ENCODE results near the gene SPARCL1. TPM values are rescaled to one million over a fixed set of nuclear protein-coding genes. Genes with fewer than 3 reads are reported as not detected.
A peak's percentile ranks its signal among the peaks of the same experiment; 100 is the strongest.
"Not testable (repeated sequence)": the region's sequence is repeated elsewhere in the genome, so short reads cannot be mapped to it uniquely, and the experiment has no call there.

SPARCL1 gene
- total RNA-seq, 1 donor from 2014 or later = 113 TPM

- DNase-seq (ENCODE audit: low spot score) = no peak
Observed at GRCh38 chr4:87500092-87500462, 29.1 kb downstream of the SPARCL1 start.

- peak; percentile 68 for DNase-seq (ENCODE audit: low spot score)
Observed at GRCh38 chr4:87499403-87500091, 29.6 kb downstream of the SPARCL1 start.

- DNase-seq (ENCODE audit: low spot score) = peak; percentile 41
Observed at GRCh38 chr4:87498446-87498900, 30.7 kb downstream of the SPARCL1 start.

- DNase-seq (ENCODE audit: low spot score) = no peak
Observed at GRCh38 chr4:87497578-87497977, 31.6 kb downstream of the SPARCL1 start.

- no peak for DNase-seq (ENCODE audit: low spot score)
Observed at GRCh38 chr4:87497159-87497558, 32.0 kb downstream of the SPARCL1 start.

- no peak for DNase-seq (ENCODE audit: low spot score)
Observed at GRCh38 chr4:87493115-87493514, 36.1 kb downstream of the SPARCL1 start.

- not testable (repeated sequence) for DNase-seq (ENCODE audit: low spot score)
Observed at GRCh38 chr4:87491851-87492250, 37.3 kb downstream of the SPARCL1 start.

- DNase-seq (ENCODE audit: low spot score) = no peak
Observed at GRCh38 chr4:87491436-87491835, 37.7 kb downstream of the SPARCL1 start.

- no peak for DNase-seq (ENCODE audit: low spot score)
Observed at GRCh38 chr4:87490664-87491369, 38.4 kb downstream of the SPARCL1 start.

GRCh38 chr4:87489678-87490077, 39.5 kb downstream of the SPARCL1 start:
- no peak for DNase-seq (ENCODE audit: low spot score)

GRCh38 chr4:87488666-87489065, 40.5 kb downstream of the SPARCL1 start:
- DNase-seq (ENCODE audit: low spot score) = not testable (repeated sequence)

- DNase-seq (ENCODE audit: low spot score) = not testable (repeated sequence)
Observed at GRCh38 chr4:87483247-87483646, 45.9 kb downstream of the SPARCL1 start.

- no peak for DNase-seq (ENCODE audit: low spot score)
Observed at GRCh38 chr4:87481377-87481776, 47.8 kb downstream of the SPARCL1 start.

GRCh38 chr4:87478732-87479250, 50.4 kb downstream of the SPARCL1 start:
- no peak for DNase-seq (ENCODE audit: low spot score)

- peak; percentile 29 for DNase-seq (ENCODE audit: low spot score)
Observed at GRCh38 chr4:87476934-87477333, 52.2 kb downstream of the SPARCL1 start.

- DNase-seq (ENCODE audit: low spot score) = no peak
Observed at GRCh38 chr4:87469390-87469789, 59.8 kb downstream of the SPARCL1 start.

GRCh38 chr4:87465739-87466366, 63.3 kb downstream of the SPARCL1 start:
- DNase-seq (ENCODE audit: low spot score) = peak; percentile 43

GRCh38 chr4:87462102-87462501, 67.1 kb downstream of the SPARCL1 start:
- DNase-seq (ENCODE audit: low spot score) = no peak

GRCh38 chr4:87461281-87461700, 67.9 kb downstream of the SPARCL1 start:
- no peak for DNase-seq (ENCODE audit: low spot score)

GRCh38 chr4:87458913-87459312, 70.3 kb downstream of the SPARCL1 start:
- no peak for DNase-seq (ENCODE audit: low spot score)

GRCh38 chr4:87451537-87451936, 77.6 kb downstream of the SPARCL1 start:
- DNase-seq (ENCODE audit: low spot score) = no peak

GRCh38 chr4:87446375-87446774, 82.8 kb downstream of the SPARCL1 start:
- DNase-seq (ENCODE audit: low spot score) = not testable (repeated sequence)
